ENCODE results near the gene XPO5.
"Not testable (repeated sequence)": the region's sequence is repeated elsewhere in the genome, so short reads cannot be mapped to it uniquely, and the experiment has no call there.

The XPO5 gene

GRCh38 chr6:43503443-43503842 lies 72.4 kb downstream of the XPO5 start:
- no peak for TF ChIP-seq CTCF (conservative IDR thresholded peaks at IDR 0.05; ENCODE audit: low read depth, low read length)
- H3K4me3 ChIP-seq (ENCODE audit: low read length) = no peak overlapping the region
- DNase-seq (ENCODE audit: low read depth) = no peak

GRCh38 chr6:43502666-43503065 lies 73.2 kb downstream of the XPO5 start:
- no peak for TF ChIP-seq CTCF (conservative IDR thresholded peaks at IDR 0.05; ENCODE audit: low read depth, low read length)
- DNase-seq (ENCODE audit: low read depth) = no peak
- no peak overlapping the region for H3K4me3 ChIP-seq (ENCODE audit: low read length)

GRCh38 chr6:43500921-43501320 lies 74.9 kb downstream of the XPO5 start:
- DNase-seq (ENCODE audit: low read depth) = no peak
- no peak for TF ChIP-seq CTCF (conservative IDR thresholded peaks at IDR 0.05; ENCODE audit: low read depth, low read length)
- no peak overlapping the region for H3K4me3 ChIP-seq (ENCODE audit: low read length)

GRCh38 chr6:43499028-43499815 lies 76.6 kb downstream of the XPO5 start:
- DNase-seq (ENCODE audit: low read depth) = no peak
- H3K4me3 ChIP-seq (ENCODE audit: low read length) = no peak overlapping the region
- TF ChIP-seq CTCF (conservative IDR thresholded peaks at IDR 0.05; ENCODE audit: low read depth, low read length) = no peak

- H3K4me3 ChIP-seq (ENCODE audit: low read length); DNase-seq (ENCODE audit: low read depth): not testable (repeated sequence)
Measured at GRCh38 chr6:43498291-43498690, 77.5 kb downstream of the XPO5 start.

GRCh38 chr6:43497689-43498088 lies 78.1 kb downstream of the XPO5 start:
- no peak for DNase-seq (ENCODE audit: low read depth)
- no peak for TF ChIP-seq CTCF (conservative IDR thresholded peaks at IDR 0.05; ENCODE audit: low read depth, low read length)
- H3K4me3 ChIP-seq (ENCODE audit: low read length) = no peak overlapping the region

GRCh38 chr6:43497129-43497396 lies 78.8 kb downstream of the XPO5 start:
- no peak overlapping the region for H3K4me3 ChIP-seq (ENCODE audit: low read length)
- no peak for TF ChIP-seq CTCF (conservative IDR thresholded peaks at IDR 0.05; ENCODE audit: low read depth, low read length)
- DNase-seq (ENCODE audit: low read depth) = no peak

All from retinal pigment epithelial cell (primary cell).